ENCODE measurements around the gene NKX2-2. TPM values are rescaled to one million over a fixed set of nuclear protein-coding genes. Genes with fewer than 3 reads are reported as not detected.

The NKX2-2 gene
- total RNA-seq, 1 experiment from 2014 or later, result not detected

DNA sequence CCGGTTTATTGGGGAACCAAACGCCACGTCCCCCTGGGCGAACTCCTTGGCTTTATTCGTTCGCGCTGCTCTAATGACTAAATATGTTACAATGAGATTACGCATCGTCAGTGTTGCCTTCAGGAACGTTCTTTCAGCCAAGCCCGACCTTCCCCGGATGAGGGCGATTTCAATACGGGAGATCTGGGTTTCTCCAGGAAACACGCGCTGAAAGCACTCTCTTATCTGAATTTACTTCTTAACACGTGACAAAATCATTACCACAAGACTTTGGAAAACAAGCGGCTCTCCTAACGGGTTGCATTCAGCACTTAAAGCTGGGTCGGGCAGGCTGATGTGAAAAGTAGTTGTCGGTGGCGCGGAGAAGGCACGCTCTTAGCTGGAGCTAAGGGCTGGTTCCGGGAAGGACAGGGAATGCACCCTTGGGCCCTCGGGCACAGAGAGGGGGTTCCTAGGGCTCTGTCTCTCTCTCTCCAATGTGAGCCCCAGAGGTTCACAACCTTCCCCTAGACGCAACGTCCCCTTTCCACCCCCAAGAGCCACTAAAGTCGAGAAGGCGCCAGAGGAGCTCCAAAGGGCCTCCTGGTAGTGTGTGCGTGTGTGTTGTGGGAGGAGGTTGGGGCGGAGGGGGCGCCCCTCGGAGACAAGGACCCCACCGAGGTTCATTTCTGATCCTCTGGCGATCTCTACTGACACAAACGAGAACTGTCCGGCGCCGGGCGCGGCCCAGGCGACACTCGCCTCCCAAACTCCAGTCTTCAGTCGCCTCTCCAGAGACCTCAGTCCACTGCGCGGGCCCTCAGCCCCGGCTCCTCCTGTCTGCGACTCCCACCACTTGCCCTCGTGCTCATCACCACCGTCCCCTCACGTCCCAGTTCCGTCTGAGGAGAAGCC is 7.1 kb upstream of the NKX2-2 start:
- no TSS peak for BruUV-seq (replicated peaks)
- ChIA-PET POLR2A (ENCODE audit: unreplicated experiment) (no interaction called here), CTCF (no interaction called here)
- Histone ChIP-seq H3K36me3 (ENCODE audit: low read depth) (no peaks in the 10 kb centered on the region), H3K4me1 (replicated peaks; ENCODE audit: insufficient read depth) (no peaks in the 10 kb centered on the region), H3K9me2 (ENCODE audit: insufficient read depth) (no peaks in the 10 kb centered on the region), H3K4me3 (no peak overlapping the region), H3K79me2 (ENCODE audit: low read depth) (no peaks in the 10 kb centered on the region), H3K27me3 (ENCODE audit: insufficient read depth, low read depth) (peaks cover 60% of the 10 kb centered on the region), H3K4me2 (no peak overlapping the region), H2AFZ (no peak overlapping the region), H3F3A (ENCODE audit: insufficient read depth, low read depth) (no peaks in the 10 kb centered on the region), H3K9me3 (ENCODE audit: insufficient read depth, low read depth) (no peaks in the 10 kb centered on the region), H4K20me1 (ENCODE audit: insufficient read depth) (no peaks in the 10 kb centered on the region), H3K27ac (no peak overlapping the region)
- TF ChIP-seq EZH2 (IDR thresholded peaks at IDR 0.05; ENCODE audit: low read depth), result no peak
- no peak for DNase-seq
- intact Hi-C loops (cut with micrococcal nuclease; ENCODE audit: unreplicated experiment), result no loop called here

DNA sequence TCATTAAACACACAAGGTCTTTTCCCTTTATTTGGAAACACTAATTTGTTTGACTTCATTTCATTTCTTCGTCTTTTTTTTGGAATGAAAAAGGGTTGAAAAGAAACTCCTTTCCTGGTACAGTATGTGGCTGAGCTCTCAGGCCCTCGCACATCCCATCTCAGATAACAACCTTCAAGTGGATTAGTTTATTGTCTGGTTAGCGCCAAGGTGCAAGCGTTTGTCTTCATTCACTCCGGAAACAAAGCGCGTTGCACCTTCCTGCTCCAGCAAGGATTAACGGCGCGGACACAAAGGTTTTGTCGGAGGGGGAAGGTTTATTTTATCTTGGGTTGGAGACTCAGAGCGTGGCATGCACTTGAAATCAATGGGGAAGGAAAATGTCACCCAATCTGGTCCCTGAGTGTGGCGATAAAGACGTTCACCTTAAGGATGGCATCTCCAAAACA is 5.3 kb upstream of the NKX2-2 start:
- TF ChIP-seq, protein P1, sequence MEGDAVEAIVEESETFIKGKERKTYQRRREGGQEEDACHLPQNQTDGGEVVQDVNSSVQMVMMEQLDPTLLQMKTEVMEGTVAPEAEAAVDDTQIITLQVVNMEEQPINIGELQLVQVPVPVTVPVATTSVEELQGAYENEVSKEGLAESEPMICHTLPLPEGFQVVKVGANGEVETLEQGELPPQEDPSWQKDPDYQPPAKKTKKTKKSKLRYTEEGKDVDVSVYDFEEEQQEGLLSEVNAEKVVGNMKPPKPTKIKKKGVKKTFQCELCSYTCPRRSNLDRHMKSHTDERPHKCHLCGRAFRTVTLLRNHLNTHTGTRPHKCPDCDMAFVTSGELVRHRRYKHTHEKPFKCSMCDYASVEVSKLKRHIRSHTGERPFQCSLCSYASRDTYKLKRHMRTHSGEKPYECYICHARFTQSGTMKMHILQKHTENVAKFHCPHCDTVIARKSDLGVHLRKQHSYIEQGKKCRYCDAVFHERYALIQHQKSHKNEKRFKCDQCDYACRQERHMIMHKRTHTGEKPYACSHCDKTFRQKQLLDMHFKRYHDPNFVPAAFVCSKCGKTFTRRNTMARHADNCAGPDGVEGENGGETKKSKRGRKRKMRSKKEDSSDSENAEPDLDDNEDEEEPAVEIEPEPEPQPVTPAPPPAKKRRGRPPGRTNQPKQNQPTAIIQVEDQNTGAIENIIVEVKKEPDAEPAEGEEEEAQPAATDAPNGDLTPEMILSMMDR (conservative IDR thresholded peaks at IDR 0.05), result no peak
- no peak for TF ChIP-seq EZH2 (IDR thresholded peaks at IDR 0.05; ENCODE audit: low read depth)
- Histone ChIP-seq H3K27ac (no peak overlapping the region), H4K20me1 (ENCODE audit: insufficient read depth) (no peaks in the 10 kb centered on the region), H3K79me2 (ENCODE audit: low read depth) (no peaks in the 10 kb centered on the region), H3K4me3 (no peak overlapping the region), H3K9me2 (ENCODE audit: insufficient read depth) (no peaks in the 10 kb centered on the region), H3K27me3 (ENCODE audit: insufficient read depth, low read depth) (peaks cover 57% of the 10 kb centered on the region), H3F3A (ENCODE audit: insufficient read depth, low read depth) (no peaks in the 10 kb centered on the region), H3K36me3 (ENCODE audit: low read depth) (no peaks in the 10 kb centered on the region), H2AFZ (no peak overlapping the region), H3K4me2 (no peak overlapping the region), H3K9me3 (ENCODE audit: insufficient read depth, low read depth) (no peaks in the 10 kb centered on the region), H3K4me1 (replicated peaks; ENCODE audit: insufficient read depth) (no peaks in the 10 kb centered on the region)
- ChIA-PET CTCF (no interaction called here), POLR2A (ENCODE audit: unreplicated experiment) (no interaction called here)
- no TSS peak for BruUV-seq (replicated peaks)
- DNase-seq, result no peak
- intact Hi-C loops (cut with micrococcal nuclease; ENCODE audit: unreplicated experiment), result no loop called here

DNA sequence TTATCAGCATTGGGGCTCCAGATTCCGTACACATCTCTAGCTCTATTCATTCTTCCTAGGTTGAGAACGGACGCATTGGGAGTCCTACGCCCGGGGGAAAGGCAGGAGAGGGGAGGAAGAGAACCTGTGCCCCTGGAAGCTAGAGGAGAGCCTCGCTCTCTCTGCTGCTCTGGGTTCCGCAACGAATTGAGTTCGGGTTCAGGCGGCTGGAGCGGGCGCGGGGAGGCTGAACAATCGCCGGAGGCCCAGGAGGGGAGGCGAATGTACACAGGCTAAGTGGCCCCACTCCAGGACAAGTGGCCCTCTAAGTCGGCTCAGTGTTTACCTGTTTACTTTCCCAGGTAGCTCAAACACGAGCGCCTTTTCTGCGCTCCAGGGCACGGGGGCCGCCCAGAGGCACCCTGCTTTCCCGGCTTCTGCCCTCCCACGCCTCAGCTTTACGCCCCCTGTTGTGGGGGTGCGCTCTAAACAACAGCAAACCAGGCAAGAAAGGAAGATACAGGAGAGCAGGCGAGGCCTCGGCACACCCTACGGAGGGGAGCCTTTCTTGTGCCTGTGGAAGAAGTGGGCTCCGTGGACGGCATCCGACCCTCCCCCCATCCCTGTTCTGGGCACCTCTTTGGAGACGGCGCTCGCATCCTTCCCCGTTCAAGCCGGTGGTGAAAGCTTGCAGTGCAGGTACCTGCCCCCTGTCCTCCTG is 4.6 kb upstream of the NKX2-2 start:
- no peak overlapping the region for H3K4me2 ChIP-seq
- POLR2A ChIA-PET (ENCODE audit: unreplicated experiment), result no interaction called here
- H3K79me2 ChIP-seq (ENCODE audit: low read depth), result no peaks in the 10 kb centered on the region
- DNase-seq, result no peak
- no TSS peak for BruUV-seq (replicated peaks)
- H3K27ac ChIP-seq, result no peak overlapping the region
- H2AFZ ChIP-seq, result no peak overlapping the region
- no peak overlapping the region for H3K4me3 ChIP-seq
- no peaks in the 10 kb centered on the region for H4K20me1 ChIP-seq (ENCODE audit: insufficient read depth)
- H3K4me1 ChIP-seq (replicated peaks; ENCODE audit: insufficient read depth), result no peaks in the 10 kb centered on the region
- intact Hi-C loops (cut with micrococcal nuclease; ENCODE audit: unreplicated experiment), result no loop called here
- TF ChIP-seq, protein P1 (conservative IDR thresholded peaks at IDR 0.05), result no peak
- no peaks in the 10 kb centered on the region for H3K9me2 ChIP-seq (ENCODE audit: insufficient read depth)
- H3K27me3 ChIP-seq (ENCODE audit: insufficient read depth, low read depth), result peaks cover 52% of the 10 kb centered on the region
- CTCF ChIA-PET, result no interaction called here
- H3K36me3 ChIP-seq (ENCODE audit: low read depth), result no peaks in the 10 kb centered on the region
- H3F3A ChIP-seq (ENCODE audit: insufficient read depth, low read depth), result no peaks in the 10 kb centered on the region
- no peaks in the 10 kb centered on the region for H3K9me3 ChIP-seq (ENCODE audit: insufficient read depth, low read depth)

All from PC-9 (cell line).